ENCODE measurements around the gene CNOT10.

GRCh38 chr3:32782407-32782806 lies 97.4 kb downstream of the CNOT10 start:
- TF ChIP-seq CTCF (IDR thresholded peaks at IDR 0.05; ENCODE audit: low read depth, low read length), result no peak
- no peak for TF ChIP-seq MAX (IDR thresholded peaks at IDR 0.05; ENCODE audit: low read depth, low read length)

Measured in NB4 (cell line).